ENCODE data around the gene CRYGD. TPM values are rescaled to one million over a fixed set of nuclear protein-coding genes. Genes with fewer than 3 reads are reported as not detected.

Gene CRYGD
- total and polyA plus RNA-seq, 9 of the 15 experiments (the other 6 are each of a cell fraction or from before 2014, with no cell fraction given): not detected

DNA sequence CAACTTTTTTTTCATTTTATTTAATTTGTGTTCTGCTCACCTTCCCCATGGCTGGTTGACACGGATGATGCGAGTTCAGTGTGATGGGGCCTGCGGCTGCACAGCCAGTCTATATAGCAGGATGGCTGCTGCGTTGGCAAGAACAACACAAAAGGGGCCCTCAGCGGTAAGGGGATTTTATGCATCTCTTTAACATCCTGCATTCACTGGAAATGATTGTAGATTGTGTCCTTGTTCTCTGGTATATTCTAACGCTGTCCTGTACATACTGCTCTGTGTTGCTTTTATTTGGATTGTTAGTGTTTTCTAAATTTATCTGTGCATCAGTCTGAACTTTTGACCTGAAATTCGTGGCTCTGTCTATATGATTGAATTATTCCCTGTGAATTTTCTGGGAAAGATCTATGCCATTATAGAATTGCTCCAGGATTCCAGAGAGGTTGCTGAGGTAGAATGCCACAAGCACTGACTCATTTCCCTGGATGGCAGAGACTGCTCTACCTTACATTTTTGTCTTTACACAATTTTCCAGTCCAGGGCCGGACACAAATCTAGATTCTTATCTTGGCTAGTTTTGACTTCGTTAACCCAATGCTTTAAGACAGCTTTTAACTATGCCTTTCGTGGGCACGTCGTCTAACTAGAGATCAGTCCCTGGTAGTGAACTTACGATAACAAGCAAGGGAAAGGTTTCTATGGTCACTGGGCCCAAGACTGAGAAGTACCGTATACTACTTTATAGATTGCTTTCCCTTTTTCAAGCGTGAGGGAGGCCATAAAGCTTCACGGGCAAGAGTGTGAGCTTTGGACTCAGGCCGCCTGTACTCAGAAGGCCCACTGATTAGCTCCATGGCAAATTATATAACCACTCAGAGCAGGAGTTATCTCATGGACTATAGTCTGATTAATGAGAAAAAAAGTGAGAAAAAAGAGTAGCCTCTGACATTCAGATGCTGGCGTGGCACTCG is 5.7 kb upstream of the CRYGD start, which contains the start of gene CRYGC:
TSS of gene CRYGC (minus strand) at position 85 of the 968 bp plus-strand sequence. CDS start at position 49, 36 bp downstream.
- Histone ChIP-seq H3K9me3 (replicated peaks; ENCODE audit: control insufficient read depth, insufficient read depth, low read depth, low read length) (no peaks in the 10 kb centered on the region), H3K36me3 (ENCODE audit: control insufficient read depth, insufficient read depth, low read length) (no peaks in the 10 kb centered on the region), H3K4me3 (no peak within 1 kb of the TSS), H2AFZ (ENCODE audit: low read depth, low read length) (no peak within 1 kb of the TSS), H3K27ac (ENCODE audit: extremely low read depth, low read depth, low read length) (no peak within 1 kb of the TSS), H3K79me2 (ENCODE audit: control insufficient read depth, insufficient read depth, low read length) (no peaks in the 10 kb centered on the region), H3K4me1 (replicated peaks in 1 of 2; ENCODE audit: control insufficient read depth in 2 of 2, insufficient read depth in 2 of 2, low read length in 2 of 2) (no peaks in the 10 kb centered on the region; a peak in 1 of 5 replicates), H3K9me1 (ENCODE audit: control insufficient read depth, insufficient read depth, low read length) (no peaks in the 10 kb centered on the region), H4K20me1 (replicated peaks; ENCODE audit: control insufficient read depth, insufficient read depth, low read length) (no peaks in the 10 kb centered on the region), H3K9ac (ENCODE audit: insufficient read depth in 1 of 2, low read depth in 2 of 2, low read length in 2 of 2) (no peak within 1 kb of the TSS), H3K4me2 (ENCODE audit: insufficient read depth, low read length) (no peak within 1 kb of the TSS), H3K27me3 (ENCODE audit: control insufficient read depth in 2 of 2, insufficient read depth in 2 of 2, low read length in 2 of 2) (no peaks in the 10 kb centered on the region; a peak in 1 of 5 replicates)
- DNase-seq (ENCODE audit: extremely low read depth in 1 of 4, low spot score in 3 of 4) (no peak), ATAC-seq (no peak), FAIRE-seq (no peak)
- ChIA-PET POLR2A (no interaction called here), CTCF (ENCODE audit: low intra/inter-chr PET ratio) (no interaction called here)
- intact Hi-C loops (cut with micrococcal nuclease): no loop called here
- BruUV-seq (replicated peaks): no TSS peak
- TF ChIP-seq WHSC1 (IDR thresholded peaks at IDR 0.05; ENCODE audit: low read length) (no peak), DMBX1 (CRISPR knock-in tag; IDR thresholded peaks at IDR 0.05; ENCODE audit: borderline replicate concordance) (no peak), ZNF445 (CRISPR knock-in tag; IDR thresholded peaks at IDR 0.05; ENCODE audit: low read depth) (no peak)
- in situ Hi-C loops (cut with MboI): no loop called here
- 43% methylated on average over 18 of the region's 19 CpGs for WGBS (ENCODE audit: insufficient coverage, low coverage, missing lambda C conversion rate)

DNA sequence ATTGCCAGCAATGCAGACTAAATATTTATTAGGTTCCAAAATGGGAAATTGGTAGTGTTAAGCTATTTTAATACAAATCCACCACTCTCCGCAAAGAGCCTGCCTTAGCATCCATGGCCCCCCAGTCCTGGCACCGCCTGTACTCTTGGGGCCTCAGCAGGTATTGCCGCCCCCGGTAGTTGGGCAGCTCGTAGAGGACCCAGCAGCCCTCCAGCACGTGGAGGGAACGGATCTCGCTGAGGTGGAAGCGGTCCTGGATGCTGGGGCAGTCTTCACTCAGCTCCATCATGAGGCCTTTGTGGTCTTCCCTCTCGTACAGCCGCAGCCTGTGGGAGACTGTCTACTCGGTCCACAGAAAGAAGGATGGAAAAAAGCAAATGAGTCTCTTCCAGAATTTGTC is 3.8 kb upstream of the CRYGD start:
- BruUV-seq (replicated peaks): no TSS peak
- no peak overlapping the region for H3K9ac ChIP-seq (ENCODE audit: insufficient read depth in 1 of 2, low read depth in 2 of 2, low read length in 2 of 2)
- intact Hi-C loops (cut with micrococcal nuclease): no loop called here
- H3K27me3 ChIP-seq (ENCODE audit: control insufficient read depth in 2 of 2, insufficient read depth in 2 of 2, low read length in 2 of 2): no peaks in the 10 kb centered on the region; a peak in 1 of 5 replicates
- no peak overlapping the region for H3K4me2 ChIP-seq (ENCODE audit: insufficient read depth, low read length)
- ChIA-PET POLR2A (interaction anchor here (0.5 kb wide), 1 partner anchor 387 kb away, joined by 3 read pairs; no protein-coding TSS in a partner anchor), CTCF (ENCODE audit: low intra/inter-chr PET ratio) (no interaction called here)
- H3K9me1 ChIP-seq (ENCODE audit: control insufficient read depth, insufficient read depth, low read length): no peaks in the 10 kb centered on the region
- DNase-seq (ENCODE audit: extremely low read depth in 1 of 4, low spot score in 3 of 4): no peak
- WGBS (ENCODE audit: insufficient coverage, low coverage, missing lambda C conversion rate): 30% methylated on average over 9 of the region's 12 CpGs
- H4K20me1 ChIP-seq (replicated peaks; ENCODE audit: control insufficient read depth, insufficient read depth, low read length): no peaks in the 10 kb centered on the region
- no peaks in the 10 kb centered on the region for H3K79me2 ChIP-seq (ENCODE audit: control insufficient read depth, insufficient read depth, low read length)
- no peak for FAIRE-seq
- H3K9me3 ChIP-seq (replicated peaks; ENCODE audit: control insufficient read depth, insufficient read depth, low read depth, low read length): no peaks in the 10 kb centered on the region
- no peak overlapping the region for H2AFZ ChIP-seq (ENCODE audit: low read depth, low read length)
- in situ Hi-C loops (cut with MboI): no loop called here
- no peak overlapping the region for H3K27ac ChIP-seq (ENCODE audit: extremely low read depth, low read depth, low read length)
- no peak for ATAC-seq
- no peaks in the 10 kb centered on the region for H3K36me3 ChIP-seq (ENCODE audit: control insufficient read depth, insufficient read depth, low read length)
- no peak overlapping the region for H3K4me3 ChIP-seq
- H3K4me1 ChIP-seq (replicated peaks in 1 of 2; ENCODE audit: control insufficient read depth in 2 of 2, insufficient read depth in 2 of 2, low read length in 2 of 2): no peaks in the 10 kb centered on the region; a peak in 1 of 5 replicates
- TF ChIP-seq MEF2D (tag; conservative IDR thresholded peaks at IDR 0.05; ENCODE audit: low read depth) (no peak), RBM22 (IDR thresholded peaks at IDR 0.05; ENCODE audit: low read depth, low read length, poor library complexity, severe bottlenecking) (no peak), SRF (CRISPR knock-in tag; IDR thresholded peaks at IDR 0.05) (no peak), ZFPM2 (CRISPR knock-in tag; IDR thresholded peaks at IDR 0.05) (no peak)
- TF ChIP-seq, protein P1, sequence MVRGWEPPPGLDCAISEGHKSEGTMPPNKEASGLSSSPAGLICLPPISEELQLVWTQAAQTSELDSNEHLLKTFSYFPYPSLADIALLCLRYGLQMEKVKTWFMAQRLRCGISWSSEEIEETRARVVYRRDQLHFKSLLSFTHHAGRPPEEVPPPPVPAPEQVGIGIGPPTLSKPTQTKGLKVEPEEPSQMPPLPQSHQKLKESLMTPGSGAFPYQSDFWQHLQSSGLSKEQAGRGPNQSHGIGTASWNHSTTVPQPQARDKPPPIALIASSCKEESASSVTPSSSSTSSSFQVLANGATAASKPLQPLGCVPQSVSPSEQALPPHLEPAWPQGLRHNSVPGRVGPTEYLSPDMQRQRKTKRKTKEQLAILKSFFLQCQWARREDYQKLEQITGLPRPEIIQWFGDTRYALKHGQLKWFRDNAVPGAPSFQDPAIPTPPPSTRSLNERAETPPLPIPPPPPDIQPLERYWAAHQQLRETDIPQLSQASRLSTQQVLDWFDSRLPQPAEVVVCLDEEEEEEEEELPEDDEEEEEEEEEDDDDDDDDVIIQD (CRISPR knock-in tag; IDR thresholded peaks at IDR 0.05): no peak
- TF ChIP-seq, protein P2, sequence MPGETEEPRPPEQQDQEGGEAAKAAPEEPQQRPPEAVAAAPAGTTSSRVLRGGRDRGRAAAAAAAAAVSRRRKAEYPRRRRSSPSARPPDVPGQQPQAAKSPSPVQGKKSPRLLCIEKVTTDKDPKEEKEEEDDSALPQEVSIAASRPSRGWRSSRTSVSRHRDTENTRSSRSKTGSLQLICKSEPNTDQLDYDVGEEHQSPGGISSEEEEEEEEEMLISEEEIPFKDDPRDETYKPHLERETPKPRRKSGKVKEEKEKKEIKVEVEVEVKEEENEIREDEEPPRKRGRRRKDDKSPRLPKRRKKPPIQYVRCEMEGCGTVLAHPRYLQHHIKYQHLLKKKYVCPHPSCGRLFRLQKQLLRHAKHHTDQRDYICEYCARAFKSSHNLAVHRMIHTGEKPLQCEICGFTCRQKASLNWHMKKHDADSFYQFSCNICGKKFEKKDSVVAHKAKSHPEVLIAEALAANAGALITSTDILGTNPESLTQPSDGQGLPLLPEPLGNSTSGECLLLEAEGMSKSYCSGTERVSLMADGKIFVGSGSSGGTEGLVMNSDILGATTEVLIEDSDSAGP (CRISPR knock-in tag; IDR thresholded peaks at IDR 0.05): no peak

All from K562 (cell line).